Measurements from ENCODE around the gene CDC14B.

DNA sequence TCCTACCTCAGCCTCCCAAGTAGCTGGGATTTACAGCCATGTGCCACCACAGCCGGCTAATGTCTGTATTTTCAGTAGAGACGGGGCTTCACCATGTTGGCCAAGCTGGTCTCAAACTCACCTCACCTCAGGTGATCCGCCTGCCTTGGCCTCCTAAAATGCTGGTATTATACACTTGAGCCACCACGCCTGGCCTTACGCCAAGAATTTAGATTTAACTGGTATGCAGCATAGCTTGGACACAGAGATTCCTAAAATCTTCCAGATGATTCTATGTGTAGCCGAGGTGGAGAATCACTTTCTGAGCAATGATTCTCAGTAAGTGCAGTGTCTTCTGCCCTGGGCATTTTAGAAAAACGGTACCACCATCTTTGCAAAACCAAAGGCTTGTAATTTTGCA lies 95.6 kb downstream of the CDC14B start:
- TF ChIP-seq CTCF (IDR thresholded peaks at IDR 0.05) = no peak
- TF ChIP-seq POLR2A (IDR thresholded peaks at IDR 0.05) = no peak

All from lower leg skin (tissue), 3 donors.